NAMALWA (cell line): Measurements from ENCODE around the gene ARMC7.

ENCODE experiments used
- DNase-seq: peaks from one replicate; pipeline ENCODE4 v3.0.0-alpha.2; 2015; ENCODE audit warnings: low spot score

The ARMC7 gene

GRCh38 chr17:75078284-75079022, 31.3 kb upstream of the ARMC7 start:
- DNase-seq = no peak

- DNase-seq = no peak
These were observed 30.8 kb upstream of the ARMC7 start for GRCh38 chr17:75079023-75079373.

- no peak for DNase-seq
These were observed 27.9 kb upstream of the ARMC7 start for GRCh38 chr17:75081611-75082540.

GRCh38 chr17:75082683-75083082, 27.1 kb upstream of the ARMC7 start:
- no peak for DNase-seq

- no peak for DNase-seq
These were observed 25.6 kb upstream of the ARMC7 start for GRCh38 chr17:75084039-75084660.

- no peak for DNase-seq
These were observed 23.1 kb upstream of the ARMC7 start for GRCh38 chr17:75086496-75087181.

- no peak for DNase-seq
These were observed 22.6 kb upstream of the ARMC7 start for GRCh38 chr17:75087182-75087557.

- DNase-seq = no peak
These were observed 22.0 kb upstream of the ARMC7 start, which contains the start of gene SLC16A5 for GRCh38 chr17:75087558-75088453. Gene SLC16A5 (plus strand): TSS chr17:75087954. CDS start chr17:75093637, 5,683 bp downstream.

GRCh38 chr17:75088465-75089417, 21.0 kb upstream of the ARMC7 start:
- no peak for DNase-seq

- DNase-seq = no peak
These were observed 18.6 kb upstream of the ARMC7 start for GRCh38 chr17:75090871-75091854.

- DNase-seq = no peak
These were observed 17.9 kb upstream of the ARMC7 start for GRCh38 chr17:75091855-75092327.

GRCh38 chr17:75093548-75094158, 16.1 kb upstream of the ARMC7 start:
- no peak for DNase-seq

- DNase-seq = no peak
These were observed 14.8 kb upstream of the ARMC7 start for GRCh38 chr17:75094871-75095399.

- DNase-seq = no peak
These were observed 13.6 kb upstream of the ARMC7 start for GRCh38 chr17:75096082-75096625.

GRCh38 chr17:75097865-75098264, 11.9 kb upstream of the ARMC7 start:
- DNase-seq = no peak

GRCh38 chr17:75098861-75099260, 10.9 kb upstream of the ARMC7 start:
- DNase-seq = no peak

GRCh38 chr17:75099881-75100595, 9.7 kb upstream of the ARMC7 start:
- no peak for DNase-seq
